PC-3 (cell line): ENCODE results near the gene S100A16. TPM values are rescaled to one million over a fixed set of nuclear protein-coding genes. Genes with fewer than 3 reads are reported as not detected.

Experiments used
- ATAC-seq: fragments of 200-7000 bp; cut with Tn5 transposase; 2 replicates; pipeline ENCODE4 v1.9.1; 2020; ENCODE audit warnings: mild to moderate bottlenecking, moderate library complexity
- BruUV-seq: library from RNA; stranded (reverse); fragments of 400-500 nt; replicated peaks from 2 replicates; lab custom pipeline; 2021; lab: Mats Ljungman, UMichigan
- CTCF ChIA-PET: fragments of 300-600 bp; sonication (Branson Sonifier 250); formaldehyde crosslinking; loops from one replicate; lab custom pipeline; 2022; ENCODE audit warnings: antibody characterized with exemption; lab: Charles Lee
- POLR2A ChIA-PET: fragments of 300-600 bp; sonication (Branson Sonifier 250); formaldehyde crosslinking; loops from one replicate; lab custom pipeline; 2022; ENCODE audit warnings: antibody characterized with exemption; ENCODE audit not compliant: unreplicated experiment; lab: Charles Lee
- DNase-seq: peaks from one replicate; pipeline ENCODE4 v3.0.0-alpha.2; 2015
- H2AFZ ChIP-seq: fragments of 300-600 bp; sonication (generic); 2 replicates; pipeline ENCODE4 v1.6.0; 2016; ENCODE audit warnings: antibody characterized with exemption, low read length
- H3F3A ChIP-seq: fragments of 300-600 bp; sonication (generic); one replicate; pipeline ENCODE4 v1.6.0; 2017; ENCODE audit warnings: antibody characterized with exemption, low read length, control low read depth, mild to moderate bottlenecking; ENCODE audit not compliant: unreplicated experiment
- H3K27ac ChIP-seq: fragments of 300-600 bp; sonication (generic); 2 replicates; pipeline ENCODE4 v1.5.1; 2016; ENCODE audit warnings: mild to moderate bottlenecking, low read length
- H3K27me3 ChIP-seq: fragments of 300-600 bp; sonication (generic); 2 replicates; pipeline ENCODE4 v1.6.1; 2016; ENCODE audit warnings: low read length, mixed read lengths
- H3K36me3 ChIP-seq: fragments of 300-600 bp; sonication (generic); 2 replicates; pipeline ENCODE4 v1.6.1; 2016; ENCODE audit warnings: low read depth, mixed run types, low read length, mixed read lengths
- H3K4me1 ChIP-seq: fragments of 300-600 bp; sonication (generic); 2 replicates; pipeline ENCODE4 v1.5.1; 2016; ENCODE audit warnings: low read length; ENCODE audit not compliant: insufficient read depth
- H3K4me2 ChIP-seq: fragments of 300-600 bp; sonication (generic); 2 replicates; pipeline ENCODE4 v1.6.0; 2016; ENCODE audit warnings: low read length
- H3K4me3 ChIP-seq: fragments of 300-600 bp; sonication (generic); 2 replicates; pipeline ENCODE4 v1.5.1; 2016; ENCODE audit warnings: mild to moderate bottlenecking, low read length, mixed read lengths
- H3K79me2 ChIP-seq: fragments of 300-600 bp; sonication (generic); 2 replicates; pipeline ENCODE4 v1.6.1; 2017; ENCODE audit warnings: low read length, mixed read lengths
- H3K9ac ChIP-seq: fragments of 300-600 bp; sonication (generic); 2 replicates; pipeline ENCODE4 v1.6.0; 2016; ENCODE audit warnings: mild to moderate bottlenecking, low read length
- H3K9me2 ChIP-seq: fragments of 300-600 bp; sonication (generic); replicated peaks from 2 replicates; pipeline ENCODE4 v1.6.1; 2016; ENCODE audit warnings: mixed run types, low read length, mixed read lengths
- H3K9me3 ChIP-seq: fragments of 300-600 bp; sonication (generic); 2 replicates; pipeline ENCODE4 v1.6.1; 2016; ENCODE audit warnings: low read length, mixed read lengths
- H4K20me1 ChIP-seq: fragments of 300-600 bp; sonication (generic); 2 replicates; pipeline ENCODE4 v1.6.1; 2016; ENCODE audit warnings: low read length, mixed read lengths
- EZH2 ChIP-seq: fragments of 300-600 bp; sonication (generic); IDR thresholded peaks from one replicate; pipeline ENCODE4 v1.6.1; 2017; ENCODE audit warnings: antibody characterized with exemption, mild to moderate bottlenecking, low read length; ENCODE audit not compliant: unreplicated experiment
- EZH2phosphoT487 ChIP-seq: fragments of 300-600 bp; sonication (generic); IDR thresholded peaks from 2 replicates; pipeline ENCODE4 v1.6.1; 2018; ENCODE audit warnings: mild to moderate bottlenecking, antibody characterized with exemption, low read length, borderline replicate concordance
- intact Hi-C: fragments of 100-400 bp; cut with micrococcal nuclease; formaldehyde crosslinking; loops from 2 replicates; pipeline ENCODE4 v1.9.0; 2023
- total RNA-seq: library from RNA; depleted of rRNA; stranded (reverse); fragments of >200 nt; gene quantifications from 2 replicates; pipeline ENCODE4 v1.2.3, GENCODE V29; 2014
- TF ChIP-seq, protein P1 (sequence below): fragments of 300-600 bp; sonication (generic); conservative IDR thresholded peaks from 2 replicates; pipeline ENCODE4 v1.5.1; 2017; ENCODE audit warnings: antibody characterized with exemption, low read depth, mild to moderate bottlenecking, low read length

S100A16 gene
- total RNA-seq, 1 experiment from 2014 or later, result 1,254 TPM

DNA sequence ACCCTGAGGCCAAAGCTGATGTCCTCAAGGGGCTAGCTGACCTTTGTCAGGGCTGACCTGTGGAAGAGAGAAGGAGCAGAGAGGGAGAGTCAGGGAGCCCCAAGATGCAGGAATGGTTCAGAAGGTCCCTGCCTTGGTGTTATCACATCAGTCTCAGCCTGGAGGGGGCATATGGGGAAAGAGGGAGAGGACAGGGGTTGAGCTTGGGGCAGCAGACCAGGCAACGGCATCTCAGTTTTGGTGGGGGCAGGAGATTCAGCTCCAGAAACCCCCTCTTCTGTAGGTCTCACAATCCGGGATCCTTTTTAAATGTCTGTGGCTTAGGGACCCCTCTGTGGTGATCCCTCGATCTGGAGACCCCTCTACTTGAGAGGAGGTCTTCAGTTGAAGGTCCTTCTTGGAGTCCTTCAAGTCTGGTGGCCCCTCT is 13.6 kb upstream of the S100A16 start:
- intact Hi-C loops, result loop anchor here (2.0 kb wide), 1 partner anchor 14 kb away; the partner anchor contains the start of gene S100A16
- no peaks in the 10 kb centered on the region for H3K27me3 ChIP-seq
- H3K4me1 ChIP-seq, result peaks cover 33% of the 10 kb centered on the region
- no peaks in the 10 kb centered on the region for H3F3A ChIP-seq
- H3K27ac ChIP-seq, result peak overlapping the region; percentile 79
- peak overlapping the region; percentile 51; the same call in 1 of the 2 replicates for H2AFZ ChIP-seq
- no peaks in the 10 kb centered on the region for H3K9me3 ChIP-seq
- peak overlapping the region; percentile 84 for H3K4me3 ChIP-seq
- H3K9me2 ChIP-seq, result no peaks in the 10 kb centered on the region
- TF ChIP-seq EZH2 (no peak), EZH2phosphoT487 (no peak)
- TF ChIP-seq, protein P1, sequence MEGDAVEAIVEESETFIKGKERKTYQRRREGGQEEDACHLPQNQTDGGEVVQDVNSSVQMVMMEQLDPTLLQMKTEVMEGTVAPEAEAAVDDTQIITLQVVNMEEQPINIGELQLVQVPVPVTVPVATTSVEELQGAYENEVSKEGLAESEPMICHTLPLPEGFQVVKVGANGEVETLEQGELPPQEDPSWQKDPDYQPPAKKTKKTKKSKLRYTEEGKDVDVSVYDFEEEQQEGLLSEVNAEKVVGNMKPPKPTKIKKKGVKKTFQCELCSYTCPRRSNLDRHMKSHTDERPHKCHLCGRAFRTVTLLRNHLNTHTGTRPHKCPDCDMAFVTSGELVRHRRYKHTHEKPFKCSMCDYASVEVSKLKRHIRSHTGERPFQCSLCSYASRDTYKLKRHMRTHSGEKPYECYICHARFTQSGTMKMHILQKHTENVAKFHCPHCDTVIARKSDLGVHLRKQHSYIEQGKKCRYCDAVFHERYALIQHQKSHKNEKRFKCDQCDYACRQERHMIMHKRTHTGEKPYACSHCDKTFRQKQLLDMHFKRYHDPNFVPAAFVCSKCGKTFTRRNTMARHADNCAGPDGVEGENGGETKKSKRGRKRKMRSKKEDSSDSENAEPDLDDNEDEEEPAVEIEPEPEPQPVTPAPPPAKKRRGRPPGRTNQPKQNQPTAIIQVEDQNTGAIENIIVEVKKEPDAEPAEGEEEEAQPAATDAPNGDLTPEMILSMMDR, result no peak
- ChIA-PET POLR2A (interaction anchor here (0.7 to 1.6 kb wide), 6 partner anchors 8 to 93 kb away, joined by 3 to 25 read pairs (median 10); partner anchors contain the start of gene S100A16), CTCF (interaction anchor here (1.1 to 2.1 kb wide), 4 partner anchors 8 to 54 kb away, joined by 3 to 18 read pairs (median 14); partner anchors contain the start of gene S100A16)
- ATAC-seq (no peak), DNase-seq (no peak)
- peak overlapping the region; percentile 96 for H3K4me2 ChIP-seq
- no TSS peak for BruUV-seq
- H3K79me2 ChIP-seq, result peaks cover 36% of the 10 kb centered on the region
- H3K36me3 ChIP-seq, result peaks cover 33% of the 10 kb centered on the region
- peak overlapping the region; percentile 88 for H3K9ac ChIP-seq
- H4K20me1 ChIP-seq, result no peaks in the 10 kb centered on the region

DNA sequence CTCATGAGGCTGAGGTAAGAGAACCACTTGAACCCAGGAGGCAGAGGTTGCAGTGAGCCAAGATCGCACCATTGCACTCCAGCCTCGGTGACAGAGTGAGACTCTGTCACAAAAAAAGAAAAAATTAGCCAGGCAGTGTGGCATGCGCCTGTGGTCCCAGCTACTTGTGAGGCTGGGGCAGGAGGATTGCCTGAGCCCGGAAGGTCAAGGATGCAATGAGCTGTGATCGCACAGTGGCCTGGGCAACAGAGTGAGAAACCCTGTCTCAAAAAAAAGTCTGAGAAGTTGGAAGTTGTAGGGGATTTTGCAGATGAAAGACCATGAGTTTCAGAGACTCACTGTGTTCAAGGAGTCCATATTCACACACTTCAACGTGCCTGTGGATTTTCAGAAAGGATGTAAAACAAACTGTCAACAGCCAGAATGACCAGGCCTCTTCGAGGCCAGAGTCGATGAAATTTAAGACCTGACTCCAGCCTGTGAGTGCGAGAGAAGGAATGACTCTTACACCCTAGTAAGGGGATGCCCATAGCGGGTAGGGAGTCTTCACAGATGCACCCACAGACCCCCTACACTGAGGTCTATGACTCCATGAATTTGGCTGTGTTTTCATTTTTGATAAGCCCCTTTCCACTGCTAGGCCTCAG is 12.2 kb upstream of the S100A16 start:
- Histone ChIP-seq H3K4me1 (peaks cover 33% of the 10 kb centered on the region), H3K4me3 (peak overlapping the region; percentile 84; the same call in 1 of the 2 replicates), H3K36me3 (peaks cover 43% of the 10 kb centered on the region), H3F3A (no peaks in the 10 kb centered on the region), H4K20me1 (no peaks in the 10 kb centered on the region), H3K9me2 (no peaks in the 10 kb centered on the region), H3K9ac (no peak overlapping the region), H3K27me3 (no peaks in the 10 kb centered on the region), H3K27ac (no peak overlapping the region), H2AFZ (no peak overlapping the region), H3K4me2 (peak overlapping the region; percentile 96), H3K9me3 (no peaks in the 10 kb centered on the region), H3K79me2 (peaks cover 36% of the 10 kb centered on the region)
- ChIA-PET POLR2A (no interaction called here), CTCF (interaction anchor here (0.6 kb wide), 1 partner anchor 272 kb away, joined by 3 read pairs; no protein-coding TSS in a partner anchor)
- no TSS peak for BruUV-seq
- no peak for ATAC-seq
- DNase-seq, result no peak
- intact Hi-C loops, result no loop called here
- TF ChIP-seq EZH2phosphoT487 (no peak), EZH2 (no peak)
- TF ChIP-seq, protein P1, result no peak

DNA sequence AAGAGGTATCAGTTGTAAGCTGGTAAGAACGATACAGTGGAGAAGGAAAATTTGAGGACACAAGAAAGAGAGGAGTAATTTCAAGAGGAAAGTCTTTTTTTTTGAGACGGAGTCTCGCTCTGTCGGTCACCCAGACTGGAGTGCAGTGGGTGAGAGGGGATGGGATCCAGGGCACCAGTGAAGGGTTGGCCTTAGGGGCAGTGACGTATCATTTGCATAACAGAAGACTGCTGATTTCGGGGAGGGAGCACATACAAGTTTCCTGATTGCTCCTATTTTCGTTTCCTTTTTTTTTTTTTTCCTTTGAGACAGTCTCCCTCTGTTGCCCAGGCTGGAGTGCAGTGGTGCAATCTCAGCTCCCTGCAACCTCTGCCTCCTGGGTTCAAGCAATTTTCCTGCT is 10.2 kb upstream of the S100A16 start:
- Histone ChIP-seq H3K79me2 (peaks cover 36% of the 10 kb centered on the region), H3K9me2 (no peaks in the 10 kb centered on the region), H3F3A (no peaks in the 10 kb centered on the region), H2AFZ (no peak overlapping the region), H3K4me2 (no peak overlapping the region), H4K20me1 (no peaks in the 10 kb centered on the region), H3K27me3 (no peaks in the 10 kb centered on the region), H3K9ac (no peak overlapping the region), H3K36me3 (peaks cover 54% of the 10 kb centered on the region), H3K4me3 (no peak overlapping the region), H3K27ac (no peak overlapping the region), H3K4me1 (peaks cover 34% of the 10 kb centered on the region), H3K9me3 (no peaks in the 10 kb centered on the region)
- ATAC-seq (no peak), DNase-seq (no peak)
- TF ChIP-seq EZH2, result no peak
- no peak for TF ChIP-seq EZH2phosphoT487
- TF ChIP-seq, protein P1, result no peak
- ChIA-PET CTCF (interaction anchor here (0.6 kb wide), 1 partner anchor 64 kb away, joined by 7 read pairs; no protein-coding TSS in a partner anchor), POLR2A (no interaction called here)
- intact Hi-C loops, result no loop called here
- BruUV-seq, result no TSS peak
